Nephron progenitor cell (in vitro differentiated cells): ENCODE measurements around the gene VGLL3.

Experiments used
- DNase-seq: peaks from one replicate; pipeline ENCODE4 v3.0.0; 2021
- H3K27ac Mint-ChIP-seq: 2 replicates; pipeline ENCODE4 v1.8.0; 2021; ENCODE audit warnings: mild to moderate bottlenecking, moderate library complexity, mixed read lengths
- H3K27me3 Mint-ChIP-seq: 2 replicates; pipeline ENCODE4 v1.8.0; 2021; ENCODE audit warnings: mild to moderate bottlenecking, low read depth, mixed read lengths; ENCODE audit not compliant: poor library complexity
- H3K36me3 Mint-ChIP-seq: 2 replicates; pipeline ENCODE4 v1.8.0; 2021; ENCODE audit warnings: low read depth, mixed read lengths
- H3K4me1 Mint-ChIP-seq: 2 replicates; pipeline ENCODE4 v1.8.0; 2021; ENCODE audit warnings: mixed read lengths
- H3K4me3 Mint-ChIP-seq: 2 replicates; pipeline ENCODE4 v1.8.0; 2021; ENCODE audit warnings: mild to moderate bottlenecking, moderate library complexity, mixed read lengths
- H3K9me3 Mint-ChIP-seq: 2 replicates; pipeline ENCODE4 v1.8.0; 2021; ENCODE audit warnings: mild to moderate bottlenecking, moderate library complexity, mixed read lengths
- TF ChIP-seq, protein P1 (sequence below): fragments of 200-600 bp; sonication (generic); IDR thresholded peaks from 2 replicates; pipeline ENCODE4 v1.5.0; 2021; ENCODE audit warnings: antibody characterized with exemption

VGLL3 gene

DNA sequence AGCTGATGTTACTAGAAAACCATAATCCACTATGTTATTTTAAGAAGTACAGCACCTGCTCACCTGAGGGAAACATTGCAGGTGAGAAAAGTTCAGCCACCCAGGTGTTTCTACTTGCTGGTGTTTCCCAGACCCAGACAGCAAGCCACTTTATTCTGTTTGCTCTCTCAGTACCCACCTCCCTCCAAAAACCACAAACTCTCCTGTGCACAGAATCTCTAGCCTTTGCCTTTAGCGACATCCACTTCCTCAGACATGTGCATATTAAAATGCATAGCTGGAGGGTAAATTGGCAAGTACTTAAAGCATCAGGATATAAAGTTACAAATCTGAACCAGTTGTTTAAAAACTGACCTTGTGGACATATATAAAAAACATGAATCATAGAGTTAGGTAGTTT, 36.7 kb downstream of the VGLL3 start:
- Mint-ChIP-seq H3K4me1 (no peaks in the 10 kb centered on the region), H3K27ac (no peak overlapping the region), H3K4me3 (no peak overlapping the region), H3K27me3 (peaks cover 4% of the 10 kb centered on the region), H3K9me3 (no peaks in the 10 kb centered on the region), H3K36me3 (no peaks in the 10 kb centered on the region)
- TF ChIP-seq, protein P1, sequence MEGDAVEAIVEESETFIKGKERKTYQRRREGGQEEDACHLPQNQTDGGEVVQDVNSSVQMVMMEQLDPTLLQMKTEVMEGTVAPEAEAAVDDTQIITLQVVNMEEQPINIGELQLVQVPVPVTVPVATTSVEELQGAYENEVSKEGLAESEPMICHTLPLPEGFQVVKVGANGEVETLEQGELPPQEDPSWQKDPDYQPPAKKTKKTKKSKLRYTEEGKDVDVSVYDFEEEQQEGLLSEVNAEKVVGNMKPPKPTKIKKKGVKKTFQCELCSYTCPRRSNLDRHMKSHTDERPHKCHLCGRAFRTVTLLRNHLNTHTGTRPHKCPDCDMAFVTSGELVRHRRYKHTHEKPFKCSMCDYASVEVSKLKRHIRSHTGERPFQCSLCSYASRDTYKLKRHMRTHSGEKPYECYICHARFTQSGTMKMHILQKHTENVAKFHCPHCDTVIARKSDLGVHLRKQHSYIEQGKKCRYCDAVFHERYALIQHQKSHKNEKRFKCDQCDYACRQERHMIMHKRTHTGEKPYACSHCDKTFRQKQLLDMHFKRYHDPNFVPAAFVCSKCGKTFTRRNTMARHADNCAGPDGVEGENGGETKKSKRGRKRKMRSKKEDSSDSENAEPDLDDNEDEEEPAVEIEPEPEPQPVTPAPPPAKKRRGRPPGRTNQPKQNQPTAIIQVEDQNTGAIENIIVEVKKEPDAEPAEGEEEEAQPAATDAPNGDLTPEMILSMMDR = no peak
- DNase-seq = no peak

DNA sequence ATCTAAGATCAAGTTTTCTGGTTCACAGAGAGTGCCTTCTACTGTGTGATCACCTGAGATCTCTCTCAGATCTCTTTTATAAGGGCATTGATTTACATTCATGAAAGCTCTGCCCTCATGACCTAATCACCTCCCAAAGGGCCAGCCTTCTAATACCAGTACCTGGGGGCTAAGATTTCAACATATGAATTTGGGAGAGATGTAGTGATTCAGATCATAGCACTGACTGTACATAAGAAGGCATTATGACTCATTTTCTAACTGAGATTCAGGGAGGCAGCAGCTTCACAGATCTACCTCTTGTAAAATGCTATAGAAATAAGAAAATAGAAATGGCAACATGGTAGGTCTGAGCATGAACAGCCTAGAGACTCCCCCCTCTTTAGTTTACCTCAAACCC, 39.6 kb downstream of the VGLL3 start:
- Mint-ChIP-seq H3K9me3 (no peaks in the 10 kb centered on the region), H3K4me3 (no peak overlapping the region), H3K27ac (no peak overlapping the region), H3K4me1 (peaks cover 15% of the 10 kb centered on the region), H3K36me3 (no peaks in the 10 kb centered on the region), H3K27me3 (peaks cover 4% of the 10 kb centered on the region)
- TF ChIP-seq, protein P1 = no peak
- no peak for DNase-seq

DNA sequence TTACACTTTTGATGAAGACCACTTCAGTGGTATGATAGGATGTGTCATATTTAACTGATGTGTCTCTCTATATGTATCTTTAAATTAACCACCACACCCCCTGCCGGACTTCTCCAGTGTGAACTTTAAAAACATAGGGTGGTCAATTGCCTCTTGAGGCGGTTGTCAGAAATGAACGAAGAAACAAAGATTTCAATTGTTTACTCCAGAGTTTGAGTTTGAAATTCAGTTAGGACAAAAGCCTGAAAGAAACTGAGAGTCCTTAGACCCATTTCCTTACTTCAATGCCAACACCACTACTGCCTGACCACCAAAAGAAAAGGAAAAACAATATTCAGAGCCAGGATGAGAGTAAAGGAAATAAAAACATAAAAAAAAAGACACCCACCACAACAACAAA, 40.2 kb downstream of the VGLL3 start:
- Mint-ChIP-seq H3K9me3 (no peaks in the 10 kb centered on the region), H3K4me3 (no peak overlapping the region), H3K27me3 (peaks cover 4% of the 10 kb centered on the region), H3K27ac (no peak overlapping the region), H3K36me3 (no peaks in the 10 kb centered on the region), H3K4me1 (peaks cover 15% of the 10 kb centered on the region)
- no peak for DNase-seq
- TF ChIP-seq, protein P1 = no peak

DNA sequence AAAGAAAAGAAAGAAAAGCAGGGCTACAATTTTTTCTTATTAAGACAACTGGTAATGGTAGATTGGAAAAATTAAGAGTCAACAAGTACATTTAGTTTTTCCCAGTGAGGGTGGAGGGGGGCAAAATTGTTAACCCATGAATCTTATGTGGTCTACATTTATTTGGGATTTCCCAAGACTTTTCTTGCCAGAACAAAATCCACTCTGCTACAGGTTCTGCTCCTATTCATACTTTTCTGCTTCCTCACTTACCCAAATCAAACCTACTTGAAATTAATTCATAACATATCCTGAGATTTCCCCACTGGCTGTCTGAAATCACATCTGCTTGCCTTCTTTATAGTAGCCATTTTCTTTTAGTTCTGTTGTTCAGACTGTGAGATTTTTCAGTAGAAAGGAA, 41.1 kb downstream of the VGLL3 start:
- Mint-ChIP-seq H3K4me3 (no peak overlapping the region), H3K4me1 (peaks cover 15% of the 10 kb centered on the region), H3K27me3 (peaks cover 4% of the 10 kb centered on the region), H3K9me3 (no peaks in the 10 kb centered on the region), H3K27ac (no peak overlapping the region), H3K36me3 (no peaks in the 10 kb centered on the region)
- TF ChIP-seq, protein P1 = no peak
- no peak for DNase-seq

DNA sequence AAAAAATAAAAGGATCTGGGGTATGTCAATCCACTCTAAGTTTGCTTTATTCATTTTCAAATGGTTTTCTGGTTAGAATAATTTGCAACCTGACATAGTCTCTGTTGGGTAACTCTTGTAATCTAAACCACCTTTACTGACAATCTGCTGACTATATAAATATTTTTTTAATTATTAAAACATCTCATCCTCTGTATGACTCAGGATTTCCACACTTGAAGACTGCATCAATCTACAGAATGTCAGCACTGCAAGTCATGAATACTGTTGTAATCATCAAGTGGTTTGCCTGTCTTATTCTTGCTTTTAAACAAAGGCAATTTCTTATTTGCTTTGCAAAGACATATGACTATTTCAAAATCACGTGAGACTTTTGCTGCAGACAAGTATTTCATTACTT, 42.1 kb downstream of the VGLL3 start:
- TF ChIP-seq, protein P1 = no peak
- H3K27me3 Mint-ChIP-seq = peaks cover 8% of the 10 kb centered on the region
- no peaks in the 10 kb centered on the region for H3K9me3 Mint-ChIP-seq
- H3K27ac Mint-ChIP-seq = no peak overlapping the region
- DNase-seq = no peak
- peaks cover 15% of the 10 kb centered on the region for H3K4me1 Mint-ChIP-seq
- no peak overlapping the region for H3K4me3 Mint-ChIP-seq
- no peaks in the 10 kb centered on the region for H3K36me3 Mint-ChIP-seq

DNA sequence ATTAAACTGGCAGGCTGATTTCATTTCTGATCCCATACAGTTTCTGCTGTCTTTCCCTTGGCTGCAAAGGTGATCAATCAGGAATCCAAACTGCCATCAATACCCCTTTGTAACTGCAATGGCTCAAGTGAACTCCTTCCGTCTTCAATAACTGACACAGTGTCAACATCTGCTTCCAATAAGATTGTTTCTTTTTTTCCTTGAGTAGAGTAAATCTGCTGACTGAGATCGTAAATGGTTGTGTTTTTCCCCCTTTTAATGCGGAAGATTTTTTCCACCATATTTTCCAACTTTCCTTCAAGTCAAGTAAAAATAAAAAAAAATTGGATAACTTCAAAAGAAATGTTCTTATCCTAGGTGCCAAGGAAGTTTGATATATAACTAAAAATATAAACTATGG, 48.7 kb downstream of the VGLL3 start:
- DNase-seq = no peak
- Mint-ChIP-seq H3K36me3 (no peaks in the 10 kb centered on the region), H3K9me3 (no peaks in the 10 kb centered on the region), H3K4me3 (no peak overlapping the region), H3K4me1 (peaks cover 13% of the 10 kb centered on the region), H3K27me3 (peaks cover 4% of the 10 kb centered on the region), H3K27ac (no peak overlapping the region)
- TF ChIP-seq, protein P1 = no peak
